T-helper 1 cell treated with Interleukin-12 subunit alpha and Interleukin-12 subunit beta and Interleukin-4 antibody, amounts not matched to agents 30 μg/mL and 1 μg/mL, for 36 hours (primary cell): ENCODE measurements around the gene DYNLRB2.

Source experiments
- H3K27ac Mint-ChIP-seq: one replicate; pipeline ENCODE4 v1.8.0; 2021; ENCODE audit warnings: mild to moderate bottlenecking, mixed read lengths
- H3K27me3 Mint-ChIP-seq: one replicate; pipeline ENCODE4 v1.8.0; 2021; ENCODE audit warnings: low read depth, mixed read lengths
- H3K36me3 Mint-ChIP-seq: one replicate; pipeline ENCODE4 v1.8.0; 2021; ENCODE audit warnings: low read depth, mixed read lengths
- H3K4me1 Mint-ChIP-seq: one replicate; pipeline ENCODE4 v1.8.0; 2021; ENCODE audit warnings: low read depth, mixed read lengths
- H3K4me3 Mint-ChIP-seq: one replicate; pipeline ENCODE4 v1.8.0; 2021; ENCODE audit warnings: mild to moderate bottlenecking, moderate library complexity, mixed read lengths
- H3K9me3 Mint-ChIP-seq: one replicate; pipeline ENCODE4 v1.8.0; 2021; ENCODE audit warnings: mixed read lengths

The DYNLRB2 gene

GRCh38 chr16:80527297-80527696 is 13.5 kb upstream of the DYNLRB2 start:
- Mint-ChIP-seq H3K27ac (peak overlapping the region; percentile 34), H3K36me3 (no peaks in the 10 kb centered on the region), H3K27me3 (peaks cover 14% of the 10 kb centered on the region), H3K4me3 (no peak overlapping the region), H3K9me3 (no peaks in the 10 kb centered on the region), H3K4me1 (peaks cover 18% of the 10 kb centered on the region)

GRCh38 chr16:80530479-80530878 is 10.3 kb upstream of the DYNLRB2 start:
- no peaks in the 10 kb centered on the region for H3K9me3 Mint-ChIP-seq
- H3K27ac Mint-ChIP-seq, result no peak overlapping the region
- H3K4me3 Mint-ChIP-seq, result no peak overlapping the region
- peaks cover 20% of the 10 kb centered on the region for H3K4me1 Mint-ChIP-seq
- H3K27me3 Mint-ChIP-seq, result peaks cover 8% of the 10 kb centered on the region
- H3K36me3 Mint-ChIP-seq, result no peaks in the 10 kb centered on the region

GRCh38 chr16:80536238-80536637 is 4.6 kb upstream of the DYNLRB2 start:
- peaks cover 4% of the 10 kb centered on the region for H3K36me3 Mint-ChIP-seq
- peaks cover 10% of the 10 kb centered on the region for H3K9me3 Mint-ChIP-seq
- no peak overlapping the region for H3K4me3 Mint-ChIP-seq
- peaks cover 32% of the 10 kb centered on the region for H3K4me1 Mint-ChIP-seq
- peaks cover 8% of the 10 kb centered on the region for H3K27me3 Mint-ChIP-seq
- no peak overlapping the region for H3K27ac Mint-ChIP-seq

GRCh38 chr16:80541306-80541694 is 507 bp downstream of the DYNLRB2 start:
- peaks cover 4% of the 10 kb centered on the region for H3K36me3 Mint-ChIP-seq
- H3K9me3 Mint-ChIP-seq, result peaks cover 10% of the 10 kb centered on the region
- H3K4me3 Mint-ChIP-seq, result peak overlapping the region; percentile 83
- H3K27me3 Mint-ChIP-seq, result no peaks in the 10 kb centered on the region
- peaks cover 29% of the 10 kb centered on the region for H3K4me1 Mint-ChIP-seq
- H3K27ac Mint-ChIP-seq, result peak overlapping the region; percentile 95

- H3K4me3 Mint-ChIP-seq, result no peak overlapping the region
- peaks cover 7% of the 10 kb centered on the region for H3K36me3 Mint-ChIP-seq
- no peak overlapping the region for H3K27ac Mint-ChIP-seq
Observed at GRCh38 chr16:80543162-80543561, 2.4 kb downstream of the DYNLRB2 start.

GRCh38 chr16:80544326-80544725 is 3.5 kb downstream of the DYNLRB2 start:
- Mint-ChIP-seq H3K4me3 (no peak overlapping the region), H3K27me3 (no peaks in the 10 kb centered on the region), H3K36me3 (peaks cover 7% of the 10 kb centered on the region), H3K9me3 (peaks cover 14% of the 10 kb centered on the region), H3K4me1 (peaks cover 32% of the 10 kb centered on the region), H3K27ac (no peak overlapping the region)

More at GRCh38 chr16:80543162-80543561, 2.4 kb downstream of the DYNLRB2 start:
- Mint-ChIP-seq H3K27me3 (no peaks in the 10 kb centered on the region), H3K4me1 (peaks cover 32% of the 10 kb centered on the region), H3K9me3 (peaks cover 14% of the 10 kb centered on the region)

- Mint-ChIP-seq H3K4me3 (no peak overlapping the region), H3K9me3 (peaks cover 5% of the 10 kb centered on the region), H3K4me1 (peaks cover 17% of the 10 kb centered on the region), H3K36me3 (peaks cover 5% of the 10 kb centered on the region), H3K27ac (no peak overlapping the region), H3K27me3 (no peaks in the 10 kb centered on the region)
Observed at GRCh38 chr16:80546249-80546648, 5.5 kb downstream of the DYNLRB2 start.

GRCh38 chr16:80547145-80547544 is 6.4 kb downstream of the DYNLRB2 start:
- H3K27ac Mint-ChIP-seq, result no peak overlapping the region
- H3K4me1 Mint-ChIP-seq, result peaks cover 16% of the 10 kb centered on the region
- H3K9me3 Mint-ChIP-seq, result peaks cover 5% of the 10 kb centered on the region
- no peaks in the 10 kb centered on the region for H3K27me3 Mint-ChIP-seq
- H3K36me3 Mint-ChIP-seq, result peaks cover 5% of the 10 kb centered on the region
- no peak overlapping the region for H3K4me3 Mint-ChIP-seq

- Mint-ChIP-seq H3K27ac (no peak overlapping the region), H3K4me1 (peaks cover 26% of the 10 kb centered on the region), H3K4me3 (no peak overlapping the region), H3K36me3 (peaks cover 2% of the 10 kb centered on the region), H3K9me3 (peaks cover 5% of the 10 kb centered on the region), H3K27me3 (no peaks in the 10 kb centered on the region)
Observed at GRCh38 chr16:80552277-80552676, 11.5 kb downstream of the DYNLRB2 start.

GRCh38 chr16:80554033-80554432 is 13.2 kb downstream of the DYNLRB2 start:
- Mint-ChIP-seq H3K9me3 (no peaks in the 10 kb centered on the region), H3K27ac (peak overlapping the region; percentile 27), H3K4me3 (no peak overlapping the region), H3K36me3 (peaks cover 2% of the 10 kb centered on the region), H3K27me3 (no peaks in the 10 kb centered on the region), H3K4me1 (peaks cover 23% of the 10 kb centered on the region)

- H3K4me1 Mint-ChIP-seq, result peaks cover 26% of the 10 kb centered on the region
- no peak overlapping the region for H3K4me3 Mint-ChIP-seq
- no peaks in the 10 kb centered on the region for H3K27me3 Mint-ChIP-seq
- H3K9me3 Mint-ChIP-seq, result no peaks in the 10 kb centered on the region
- no peak overlapping the region for H3K27ac Mint-ChIP-seq
- no peaks in the 10 kb centered on the region for H3K36me3 Mint-ChIP-seq
Observed at GRCh38 chr16:80556481-80556880, 15.7 kb downstream of the DYNLRB2 start.

- no peak overlapping the region for H3K27ac Mint-ChIP-seq
Observed at GRCh38 chr16:80557037-80557436, 16.2 kb downstream of the DYNLRB2 start.

GRCh38 chr16:80559369-80559768 is 18.6 kb downstream of the DYNLRB2 start:
- Mint-ChIP-seq H3K9me3 (no peaks in the 10 kb centered on the region), H3K27me3 (peaks cover 7% of the 10 kb centered on the region), H3K4me3 (no peak overlapping the region), H3K36me3 (peaks cover 2% of the 10 kb centered on the region), H3K27ac (no peak overlapping the region), H3K4me1 (peaks cover 25% of the 10 kb centered on the region)

More at GRCh38 chr16:80557037-80557436, 16.2 kb downstream of the DYNLRB2 start:
- H3K36me3 Mint-ChIP-seq, result no peaks in the 10 kb centered on the region
- no peaks in the 10 kb centered on the region for H3K9me3 Mint-ChIP-seq
- H3K4me3 Mint-ChIP-seq, result no peak overlapping the region
- peaks cover 25% of the 10 kb centered on the region for H3K4me1 Mint-ChIP-seq
- H3K27me3 Mint-ChIP-seq, result peaks cover 2% of the 10 kb centered on the region

GRCh38 chr16:80563066-80563465 is 22.3 kb downstream of the DYNLRB2 start:
- peaks cover 28% of the 10 kb centered on the region for H3K4me1 Mint-ChIP-seq
- peaks cover 6% of the 10 kb centered on the region for H3K36me3 Mint-ChIP-seq
- no peak overlapping the region for H3K27ac Mint-ChIP-seq
- no peak overlapping the region for H3K4me3 Mint-ChIP-seq
- peaks cover 7% of the 10 kb centered on the region for H3K27me3 Mint-ChIP-seq
- peaks cover 12% of the 10 kb centered on the region for H3K9me3 Mint-ChIP-seq

- Mint-ChIP-seq H3K4me1 (peaks cover 36% of the 10 kb centered on the region), H3K27ac (peak overlapping the region; percentile 46), H3K9me3 (peaks cover 12% of the 10 kb centered on the region), H3K4me3 (no peak overlapping the region), H3K36me3 (peaks cover 12% of the 10 kb centered on the region), H3K27me3 (peaks cover 7% of the 10 kb centered on the region)
Observed at GRCh38 chr16:80564394-80564793, 23.6 kb downstream of the DYNLRB2 start.
